GM18951 (cell line): ENCODE measurements around the gene CDK4.
"Not testable (repeated sequence)": the region's sequence is repeated elsewhere in the genome, so short reads cannot be mapped to it uniquely, and the experiment has no call there.

Experiments
- POLR2A ChIP-seq: IDR thresholded peaks from 4 replicates; pipeline ENCODE4 v1.6.1; 2011; ENCODE audit warnings: mild to moderate bottlenecking; ENCODE audit not compliant: insufficient read length, insufficient read depth; ENCODE audit errors: extremely low read depth
- in situ Hi-C: fragments of 300-500 bp; cut with MboI; formaldehyde crosslinking; loops from one replicate; pipeline ENCODE4 v1.12.0; 2022; ENCODE audit warnings: low sequenced_read_pairs, mixed read lengths, inconsistent platforms; ENCODE audit not compliant: unreplicated experiment

The CDK4 gene

DNA sequence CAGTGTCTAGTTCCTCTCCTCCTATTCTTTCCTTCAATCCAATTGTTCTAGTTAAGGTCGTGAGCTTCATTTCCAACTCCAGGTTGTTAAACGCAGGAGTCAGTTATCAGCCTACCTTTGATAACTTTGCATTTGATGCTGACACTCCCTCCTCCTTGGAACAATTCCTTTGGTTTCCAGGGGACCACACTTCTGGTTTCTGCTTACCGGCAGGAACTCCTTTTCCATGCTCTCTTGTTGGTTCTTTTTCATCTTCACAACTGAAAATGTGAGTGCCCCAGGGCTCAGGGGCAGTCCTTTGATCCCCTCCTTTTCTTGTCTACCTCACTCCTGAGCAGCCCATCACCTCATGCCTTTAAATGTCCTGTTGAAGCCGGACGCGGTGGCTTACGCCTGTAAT, 25.3 kb upstream of the CDK4 start:
- TF ChIP-seq POLR2A: no peak
- in situ Hi-C loops: no loop called here

DNA sequence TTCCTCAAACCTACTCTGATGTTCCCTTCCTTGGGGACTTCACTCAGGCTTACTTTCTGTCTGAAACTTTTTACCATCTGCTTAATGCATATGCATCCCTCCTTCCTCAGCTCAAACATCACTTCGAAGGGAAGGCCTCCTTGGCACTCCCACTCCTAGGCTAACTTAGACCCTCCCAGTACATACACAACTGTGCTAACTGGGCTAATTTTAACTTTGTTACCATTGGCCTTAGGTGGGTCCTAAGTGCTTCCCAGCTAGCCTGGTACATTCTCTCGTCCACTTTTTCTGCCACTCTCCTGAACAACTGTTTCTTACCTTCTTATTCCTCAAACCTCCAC, 24.1 kb upstream of the CDK4 start:
- in situ Hi-C loops: no loop called here
- TF ChIP-seq POLR2A: no peak

DNA sequence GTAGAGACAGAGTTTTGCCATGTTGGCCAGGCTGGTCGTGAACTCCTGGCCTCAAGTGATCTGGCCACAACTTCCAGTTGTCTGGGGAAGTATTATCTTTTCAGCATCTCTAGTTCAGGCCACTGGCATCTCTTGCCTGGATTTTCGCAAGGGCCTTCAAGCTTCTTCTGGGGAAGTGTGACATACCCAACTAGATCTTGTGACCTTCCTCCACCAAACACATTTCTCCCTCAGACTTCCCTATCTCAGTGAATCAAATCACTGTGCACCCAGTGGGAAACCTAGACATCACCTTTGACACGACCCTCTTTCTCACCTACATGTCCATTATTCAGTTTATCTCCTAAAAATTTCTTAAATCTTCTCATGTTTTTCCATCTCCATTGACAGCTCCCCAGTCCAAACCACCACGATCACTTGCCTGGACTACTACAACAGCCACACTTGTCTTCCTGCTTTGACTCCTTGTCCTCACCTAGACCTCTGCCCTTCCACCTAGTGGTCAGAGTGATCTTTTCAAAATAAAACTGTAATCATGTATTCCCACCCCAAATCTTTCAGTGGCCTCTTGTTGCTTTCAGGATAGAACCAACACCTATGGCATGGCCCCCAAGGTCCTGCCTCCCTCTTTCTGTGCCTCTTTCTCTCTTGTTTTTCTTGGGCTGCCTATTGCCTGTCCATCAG, 23.6 kb upstream of the CDK4 start:
- in situ Hi-C loops: no loop called here
- no peak for TF ChIP-seq POLR2A

DNA sequence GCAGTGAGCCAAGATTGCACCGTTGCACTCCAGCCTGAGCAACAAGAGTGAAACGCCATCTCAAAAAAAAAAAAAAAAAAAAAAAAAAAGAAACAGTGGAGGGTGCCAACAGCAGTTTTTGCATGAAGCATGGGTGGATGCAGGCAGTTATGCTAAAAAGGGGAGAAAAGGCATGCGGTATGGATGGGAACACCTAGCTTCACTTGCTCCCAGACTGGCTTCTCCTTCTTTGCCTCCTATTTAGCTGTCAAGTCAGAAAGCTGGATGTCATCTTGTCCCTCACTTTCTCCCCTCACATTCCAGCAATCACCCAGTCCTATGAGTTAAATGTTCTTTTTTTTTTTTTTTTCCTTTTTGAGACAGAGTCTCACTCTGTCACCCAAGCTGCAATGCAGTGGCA, 22.9 kb upstream of the CDK4 start:
- TF ChIP-seq POLR2A: no peak
- in situ Hi-C loops: no loop called here

DNA sequence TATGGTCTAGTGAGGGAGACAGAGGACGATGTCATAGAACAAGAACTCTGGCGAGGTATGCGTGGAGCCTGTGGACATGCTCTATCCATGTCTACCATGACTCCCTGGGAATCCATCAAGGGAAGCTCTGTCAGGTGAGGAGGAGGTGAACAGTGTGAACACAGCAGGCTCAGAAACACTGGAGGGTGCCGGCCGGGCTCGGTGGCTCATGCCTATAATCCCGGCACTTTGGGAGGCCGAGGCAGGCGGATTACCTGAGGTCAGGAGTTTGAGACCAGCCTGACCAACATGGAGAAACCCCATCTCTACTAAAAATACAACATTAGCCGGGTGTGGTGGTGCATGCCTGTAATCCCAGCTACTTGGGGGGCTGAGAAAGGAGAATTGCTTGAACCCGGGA, 22.5 kb upstream of the CDK4 start:
- in situ Hi-C loops: not testable (repeated sequence)

DNA sequence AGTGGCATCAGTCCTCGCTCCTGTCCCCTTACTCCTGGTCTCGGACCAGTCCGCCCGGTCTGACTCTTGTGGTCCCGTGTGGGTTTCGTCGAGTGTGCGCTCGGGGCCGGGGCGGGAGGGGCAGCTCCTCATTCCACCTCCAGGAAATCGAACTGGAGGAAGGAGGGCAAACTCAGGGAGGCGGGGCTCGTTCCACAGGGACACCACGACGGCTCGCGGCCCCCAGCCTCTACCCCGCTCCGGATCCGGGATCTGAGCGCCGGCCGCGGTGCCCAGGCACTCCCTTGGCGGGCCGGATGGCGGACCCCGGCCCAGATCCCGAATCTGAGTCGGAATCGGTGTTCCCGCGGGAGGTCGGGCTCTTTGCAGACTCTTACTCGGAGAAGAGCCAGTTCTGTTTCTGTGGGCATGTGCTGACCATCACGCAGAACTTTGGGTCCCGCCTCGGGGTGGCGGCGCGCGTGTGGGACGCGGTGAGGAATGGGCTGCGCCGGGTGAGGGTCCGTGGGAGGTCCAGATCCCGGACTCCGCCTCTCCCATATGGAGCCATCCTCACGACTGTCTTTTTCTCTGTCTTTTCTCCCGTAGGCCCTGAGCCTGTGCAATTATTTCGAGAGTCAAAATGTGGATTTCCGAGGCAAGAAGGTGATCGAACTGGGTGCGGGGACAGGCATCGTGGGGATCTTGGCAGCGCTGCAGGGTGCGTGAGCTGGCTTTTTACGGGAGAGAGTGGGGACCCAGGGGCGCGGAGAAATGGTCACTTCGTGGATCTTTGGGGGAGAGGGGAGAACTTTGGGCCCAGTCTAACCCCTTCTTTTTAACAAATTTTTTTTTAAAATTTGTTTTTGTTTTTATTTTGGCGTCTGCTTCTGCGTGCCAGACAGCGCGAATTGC, 20.6 kb upstream of the CDK4 start, which contains the start of gene EEF1AKMT3:
Gene EEF1AKMT3 (plus strand): TSS at position 186 of the 894 bp plus-strand sequence. CDS start 111 bp downstream, at position 297.
- TF ChIP-seq POLR2A: no peak
- in situ Hi-C loops: no loop called here

DNA sequence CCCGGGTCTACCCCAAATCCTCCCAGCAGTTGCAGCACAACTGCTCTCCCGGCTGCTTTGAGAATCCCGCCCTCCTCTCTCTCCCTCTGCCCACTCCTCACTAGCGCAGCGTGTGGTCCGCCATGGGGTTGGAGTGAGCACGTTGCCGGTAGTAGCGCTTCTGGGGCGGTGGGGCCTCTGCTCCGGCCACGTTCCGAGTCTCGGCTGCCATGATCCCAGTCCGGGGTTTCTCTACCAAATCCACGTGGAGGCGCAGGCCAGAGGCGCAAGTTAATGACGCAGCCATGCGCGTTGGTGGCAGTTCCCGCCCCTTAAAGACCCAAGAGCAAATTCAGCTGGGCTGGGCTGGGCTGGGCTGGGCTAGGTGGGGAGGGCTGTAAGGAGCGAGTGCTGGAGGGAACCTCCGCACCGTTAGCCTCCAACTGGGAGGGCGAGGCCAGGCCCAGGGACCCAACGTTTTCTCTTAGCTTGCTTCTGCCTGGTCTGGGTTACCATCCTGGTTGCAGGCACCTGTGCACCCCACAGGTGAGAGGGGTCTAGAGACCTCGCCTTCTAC, 19.8 kb upstream of the CDK4 start, which contains the start of gene METTL1:
Gene METTL1 (minus strand): TSS at position 233 of the 556 bp plus-strand sequence. CDS start 22 bp downstream, at position 211.
- TF ChIP-seq POLR2A: peak; percentile 81
- in situ Hi-C loops: no loop called here

DNA sequence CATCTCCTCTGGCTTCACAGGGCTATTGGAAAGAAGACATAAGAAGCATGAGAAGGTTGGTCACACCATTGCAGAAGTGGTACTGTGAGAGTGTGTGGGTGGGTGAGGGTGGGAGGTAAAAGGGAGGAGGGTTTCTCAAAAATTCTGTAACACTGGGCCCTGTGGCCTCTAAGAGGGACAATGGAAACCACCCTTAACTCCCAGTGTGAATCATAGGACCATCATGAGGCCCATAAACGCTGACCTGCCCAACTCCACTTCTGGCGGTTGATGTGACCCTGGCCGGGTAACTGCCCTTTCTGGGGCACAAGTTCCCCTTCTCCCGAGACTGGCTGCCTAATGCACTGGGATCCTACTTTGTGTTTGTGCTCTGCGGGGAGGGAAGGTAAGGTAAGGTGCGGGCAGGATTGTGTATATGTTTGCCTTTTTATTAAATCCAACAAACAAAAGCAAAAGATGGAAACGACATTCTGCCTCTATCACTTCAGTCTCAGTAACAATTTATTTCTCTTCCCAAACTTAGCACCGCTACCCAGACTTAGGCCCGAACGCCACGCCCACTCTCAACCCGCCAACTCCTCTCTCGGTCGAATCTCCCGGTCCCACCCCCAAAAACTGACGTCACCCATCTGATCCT, 19.2 kb upstream of the CDK4 start:
- in situ Hi-C loops: no loop called here

DNA sequence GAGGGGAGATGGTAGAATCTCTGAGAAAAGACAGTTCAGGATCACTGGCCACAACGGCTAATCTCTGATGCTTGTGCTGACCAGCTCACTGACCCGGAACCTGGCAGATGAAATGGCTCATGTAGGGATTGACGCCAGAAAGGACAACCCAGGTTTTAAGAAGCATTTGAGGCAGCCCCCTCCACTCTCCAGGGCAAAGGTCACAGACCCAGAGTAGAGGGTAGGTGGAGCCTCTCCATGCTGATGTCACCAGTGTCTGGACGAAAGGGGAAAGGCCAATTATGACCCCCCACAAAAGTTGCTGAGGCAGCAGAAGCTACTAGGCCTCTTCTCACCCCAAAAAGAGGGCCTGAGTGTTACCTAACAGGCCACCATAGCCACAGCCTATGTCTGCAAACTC, 18.6 kb upstream of the CDK4 start:
- in situ Hi-C loops: no loop called here
- TF ChIP-seq POLR2A: no peak

More for the DNA sequence above, 19.2 kb upstream of the CDK4 start:
- TF ChIP-seq POLR2A: no peak

DNA sequence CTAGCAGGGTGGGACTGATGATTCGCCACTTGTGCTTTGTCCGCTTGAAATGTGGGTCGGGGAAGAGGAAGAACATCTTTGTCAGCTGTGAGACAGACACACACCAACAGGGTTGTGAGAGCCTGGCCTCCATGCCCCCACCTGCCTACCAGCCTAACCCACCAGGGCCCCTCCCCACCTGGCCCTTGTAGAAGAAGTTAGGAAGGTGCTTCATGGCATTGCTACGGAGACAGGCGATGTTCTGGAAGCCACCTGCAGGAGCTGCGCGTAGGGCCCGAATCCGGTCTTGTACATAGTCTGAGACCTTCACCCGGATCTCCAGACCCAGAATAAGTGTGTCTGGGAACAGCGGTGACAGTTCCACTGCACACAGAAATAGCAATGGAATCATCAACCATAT, 17.5 kb upstream of the CDK4 start:
- TF ChIP-seq POLR2A: no peak
- in situ Hi-C loops: no loop called here

DNA sequence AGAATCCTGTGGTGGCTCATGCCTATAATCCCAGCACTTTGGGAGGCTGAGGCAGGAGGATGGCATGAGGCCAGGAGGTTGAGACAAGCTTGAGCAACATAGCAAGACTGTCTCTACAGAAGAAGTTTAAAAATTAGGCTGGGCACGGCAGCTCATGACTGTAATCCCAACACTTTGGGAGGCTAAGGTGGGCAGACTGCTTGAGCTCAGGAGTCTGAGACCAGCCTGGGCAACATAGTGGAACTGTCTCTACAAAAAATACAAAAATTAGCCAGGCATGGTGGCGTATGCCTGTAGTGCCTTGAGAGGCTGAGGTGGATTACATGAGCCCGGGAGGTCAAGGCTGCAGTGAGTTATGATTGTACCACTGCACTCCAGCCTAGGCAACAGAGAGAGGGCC, 15.8 kb upstream of the CDK4 start:
- no peak for TF ChIP-seq POLR2A
- in situ Hi-C loops: no loop called here

DNA sequence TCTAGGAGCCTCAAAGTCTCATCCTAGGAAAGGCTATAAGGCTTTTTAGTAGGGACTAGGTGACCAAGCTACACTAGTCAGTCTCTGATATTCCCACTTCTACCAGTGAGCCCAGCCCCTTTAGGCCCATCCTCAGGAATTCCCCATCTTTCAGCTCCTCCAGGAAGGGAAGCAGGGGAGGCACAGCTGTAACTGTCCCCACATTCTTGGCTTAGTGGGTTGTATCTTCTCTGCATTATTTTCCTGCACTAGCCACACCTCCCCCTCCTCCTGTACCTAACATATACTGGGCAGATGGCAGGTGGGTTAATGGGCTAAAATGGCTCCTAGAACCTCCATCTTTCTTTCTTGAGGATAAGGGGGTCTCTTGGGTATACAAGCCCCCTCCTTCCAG, 15.2 kb upstream of the CDK4 start:
- in situ Hi-C loops: no loop called here
- no peak for TF ChIP-seq POLR2A
